Measurements from ENCODE around the gene RNGTT.

Gene RNGTT

DNA sequence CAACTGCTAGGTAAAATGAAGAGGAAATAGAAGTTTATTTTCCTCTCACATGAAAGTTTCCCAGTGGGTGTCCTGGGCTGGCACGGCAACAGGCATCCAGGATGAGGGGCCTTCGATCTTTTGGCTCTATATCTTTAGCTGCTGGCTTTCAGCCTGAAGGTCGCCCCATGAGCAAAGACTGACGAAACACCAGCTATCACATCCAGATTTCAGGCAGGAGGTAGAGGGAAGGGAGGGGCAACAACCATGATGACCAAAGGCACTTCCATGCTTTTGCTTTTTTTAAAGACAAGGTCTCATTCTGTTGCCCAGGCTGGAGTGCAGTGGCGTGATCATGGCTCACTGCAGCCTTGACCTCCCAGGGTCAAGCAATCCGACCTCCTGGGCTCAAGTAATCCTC is 387.9 kb downstream of the RNGTT start:
- no peaks in the 10 kb centered on the region for H3K36me3 ChIP-seq (ENCODE audit: control insufficient read depth in 1 of 2, insufficient read depth in 2 of 2, low read length in 2 of 2)
- H3K27ac ChIP-seq (ENCODE audit: low read depth, low read length): no peak overlapping the region
- H3K4me1 ChIP-seq (ENCODE audit: control insufficient read depth in 1 of 2, insufficient read depth in 2 of 2, low read length in 2 of 2): no peaks in the 10 kb centered on the region
- H3K27me3 ChIP-seq (ENCODE audit: control insufficient read depth in 1 of 2, insufficient read depth in 2 of 2, low read length in 2 of 2): no peaks in the 10 kb centered on the region
- no peaks in the 10 kb centered on the region for H3K9me3 ChIP-seq (ENCODE audit: control insufficient read depth in 1 of 2, low read length in 2 of 2)
- H3K4me3 ChIP-seq (ENCODE audit: low read depth in 1 of 2, low read length in 2 of 2): no peak overlapping the region
- H3K9ac ChIP-seq (ENCODE audit: low read depth in 1 of 2, low read length in 2 of 2): no peak overlapping the region

DNA sequence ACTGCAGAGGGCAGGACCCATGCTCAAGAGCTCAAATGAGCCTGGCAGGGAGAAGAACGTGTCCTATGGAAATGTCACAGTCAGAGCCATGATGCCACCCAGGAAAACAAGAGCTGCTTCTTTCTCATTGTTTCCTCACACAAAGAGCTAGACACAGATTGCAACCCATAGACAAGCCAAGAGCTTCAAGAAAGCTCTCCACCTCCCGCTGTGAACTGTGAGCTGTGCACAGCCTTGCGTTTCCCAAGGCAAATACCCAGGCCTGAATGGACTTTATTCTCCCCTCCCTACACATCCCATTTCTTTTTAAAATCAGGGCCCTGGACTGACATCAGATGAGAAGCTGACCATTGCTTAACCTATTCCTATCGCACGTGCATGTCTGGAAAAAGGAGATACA is 388.8 kb downstream of the RNGTT start:
- Histone ChIP-seq H3K4me1 (ENCODE audit: control insufficient read depth in 1 of 2, insufficient read depth in 2 of 2, low read length in 2 of 2) (no peaks in the 10 kb centered on the region), H3K4me3 (ENCODE audit: low read depth in 1 of 2, low read length in 2 of 2) (no peak overlapping the region), H3K9me3 (ENCODE audit: control insufficient read depth in 1 of 2, low read length in 2 of 2) (peaks cover 0 to 8% of the 10 kb centered on the region in 2 donors), H3K9ac (ENCODE audit: low read depth in 1 of 2, low read length in 2 of 2) (no peak overlapping the region), H3K36me3 (ENCODE audit: control insufficient read depth in 1 of 2, insufficient read depth in 2 of 2, low read length in 2 of 2) (no peaks in the 10 kb centered on the region), H3K27me3 (ENCODE audit: control insufficient read depth in 1 of 2, insufficient read depth in 2 of 2, low read length in 2 of 2) (no peaks in the 10 kb centered on the region), H3K27ac (ENCODE audit: low read depth, low read length) (no peak overlapping the region)

DNA sequence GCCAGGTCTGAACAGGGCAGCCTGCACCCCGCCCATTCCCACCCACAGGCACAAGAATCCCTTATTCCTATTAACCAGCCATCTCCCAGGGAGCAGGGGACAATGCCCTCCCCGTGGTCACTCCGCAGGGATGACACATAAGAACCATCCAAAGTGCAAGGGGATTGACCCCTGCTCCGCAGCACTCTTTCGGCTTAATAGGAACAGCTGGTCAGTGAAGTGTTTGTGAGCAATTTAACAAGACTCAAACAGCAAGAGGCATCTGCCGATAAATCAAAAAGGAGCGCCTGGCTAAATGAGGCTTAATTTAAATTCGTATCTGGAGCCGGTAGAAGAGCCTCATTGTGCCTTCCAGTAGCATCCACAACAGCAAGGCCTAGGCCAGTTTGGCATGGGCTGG is 389.4 kb downstream of the RNGTT start:
- Histone ChIP-seq H3K4me1 (ENCODE audit: control insufficient read depth in 1 of 2, insufficient read depth in 2 of 2, low read length in 2 of 2) (no peaks in the 10 kb centered on the region), H3K9ac (ENCODE audit: low read depth in 1 of 2, low read length in 2 of 2) (no peak overlapping the region), H3K36me3 (ENCODE audit: control insufficient read depth in 1 of 2, insufficient read depth in 2 of 2, low read length in 2 of 2) (no peaks in the 10 kb centered on the region), H3K27me3 (ENCODE audit: control insufficient read depth in 1 of 2, insufficient read depth in 2 of 2, low read length in 2 of 2) (no peaks in the 10 kb centered on the region), H3K9me3 (ENCODE audit: control insufficient read depth in 1 of 2, low read length in 2 of 2) (peaks cover 0 to 9% of the 10 kb centered on the region in 2 donors), H3K27ac (ENCODE audit: low read depth, low read length) (no peak overlapping the region), H3K4me3 (ENCODE audit: low read depth in 1 of 2, low read length in 2 of 2) (no peak overlapping the region)

DNA sequence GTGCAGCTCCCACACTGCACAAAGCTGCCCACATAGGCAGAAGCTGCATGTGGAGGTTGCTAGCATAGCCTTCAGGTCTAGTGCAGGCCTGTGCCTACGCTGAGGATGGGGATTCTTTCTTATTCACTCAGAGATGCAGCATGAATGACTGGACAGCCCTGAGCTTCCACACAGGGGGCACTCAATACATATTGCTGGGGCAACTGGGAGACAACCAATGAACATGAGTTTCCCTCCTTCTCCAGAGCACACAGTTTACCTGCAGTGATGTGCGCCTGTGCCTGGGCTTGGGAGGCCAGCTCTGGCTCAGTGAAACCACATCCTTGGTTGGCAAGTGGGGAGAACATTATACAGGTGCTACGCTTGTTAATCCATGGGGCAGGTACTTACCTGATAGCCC is 389.9 kb downstream of the RNGTT start:
- Histone ChIP-seq H3K36me3 (ENCODE audit: control insufficient read depth in 1 of 2, insufficient read depth in 2 of 2, low read length in 2 of 2) (no peaks in the 10 kb centered on the region), H3K4me3 (ENCODE audit: low read depth in 1 of 2, low read length in 2 of 2) (no peak overlapping the region), H3K9me3 (ENCODE audit: control insufficient read depth in 1 of 2, low read length in 2 of 2) (peaks cover 0 to 9% of the 10 kb centered on the region in 2 donors), H3K4me1 (ENCODE audit: control insufficient read depth in 1 of 2, insufficient read depth in 2 of 2, low read length in 2 of 2) (no peaks in the 10 kb centered on the region), H3K27ac (ENCODE audit: low read depth, low read length) (no peak overlapping the region), H3K9ac (ENCODE audit: low read depth in 1 of 2, low read length in 2 of 2) (no peak overlapping the region), H3K27me3 (ENCODE audit: control insufficient read depth in 1 of 2, insufficient read depth in 2 of 2, low read length in 2 of 2) (no peaks in the 10 kb centered on the region)

DNA sequence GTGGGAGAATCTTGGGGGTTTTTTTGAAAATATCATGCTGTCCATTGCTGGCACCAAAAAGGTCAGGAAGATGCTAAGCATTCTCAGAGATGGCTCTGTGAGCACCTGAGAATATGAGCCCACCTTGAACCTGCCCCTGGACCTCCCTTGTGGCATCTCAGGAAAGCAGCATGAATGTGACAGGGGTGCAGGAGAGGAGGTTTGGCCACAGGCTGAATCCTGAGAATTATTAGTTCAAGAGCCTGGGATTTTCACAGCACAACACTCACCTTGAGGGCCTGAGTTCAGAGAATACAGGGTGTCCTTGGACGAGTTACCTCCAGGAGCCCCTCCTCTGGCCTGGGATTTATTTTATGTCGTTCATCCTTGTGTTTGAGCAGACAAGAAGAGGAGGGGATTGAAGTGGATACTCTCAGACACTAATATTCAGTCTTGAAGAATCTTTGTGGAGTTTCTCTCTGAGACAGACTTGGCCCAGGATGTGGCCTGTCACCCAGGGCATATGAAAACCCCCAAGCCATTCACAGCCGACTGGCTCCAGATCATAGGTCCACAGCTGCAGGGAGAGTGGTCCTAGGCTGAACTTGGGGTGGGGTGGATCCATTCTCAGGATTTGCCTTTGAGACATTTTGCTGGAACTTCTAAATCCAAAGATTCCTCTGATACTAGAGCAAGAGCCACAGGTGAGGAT is 390.8 kb downstream of the RNGTT start:
- Histone ChIP-seq H3K9me3 (ENCODE audit: control insufficient read depth in 1 of 2, low read length in 2 of 2) (peaks cover 0 to 9% of the 10 kb centered on the region in 2 donors), H3K9ac (ENCODE audit: low read depth in 1 of 2, low read length in 2 of 2) (no peak overlapping the region), H3K36me3 (ENCODE audit: control insufficient read depth in 1 of 2, insufficient read depth in 2 of 2, low read length in 2 of 2) (no peaks in the 10 kb centered on the region), H3K4me1 (ENCODE audit: control insufficient read depth in 1 of 2, insufficient read depth in 2 of 2, low read length in 2 of 2) (no peaks in the 10 kb centered on the region), H3K4me3 (ENCODE audit: low read depth in 1 of 2, low read length in 2 of 2) (no peak overlapping the region), H3K27ac (ENCODE audit: low read depth, low read length) (no peak overlapping the region), H3K27me3 (ENCODE audit: control insufficient read depth in 1 of 2, insufficient read depth in 2 of 2, low read length in 2 of 2) (no peaks in the 10 kb centered on the region)

DNA sequence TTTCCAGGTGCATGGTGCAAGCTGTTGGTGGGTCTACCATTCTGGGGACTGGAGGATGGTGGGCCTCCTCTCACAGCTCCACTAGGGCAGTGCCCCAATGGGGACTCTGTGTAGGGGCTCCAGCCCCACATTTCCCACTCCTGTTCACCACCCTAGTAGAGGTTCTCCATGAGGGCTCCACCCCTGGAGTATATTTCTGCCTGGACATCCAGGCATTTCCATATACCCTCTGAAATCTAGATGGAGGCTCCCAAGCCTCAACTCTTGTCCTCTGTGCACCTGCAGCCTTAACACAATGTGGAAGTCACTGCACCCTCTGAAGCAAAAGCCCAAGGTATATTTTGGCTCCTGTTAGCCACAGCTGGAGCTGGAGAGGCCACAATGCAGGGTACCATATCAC is 393.5 kb downstream of the RNGTT start:
- Histone ChIP-seq H3K9ac (ENCODE audit: low read depth in 1 of 2, low read length in 2 of 2) (no peak overlapping the region), H3K36me3 (ENCODE audit: control insufficient read depth in 1 of 2, insufficient read depth in 2 of 2, low read length in 2 of 2) (no peaks in the 10 kb centered on the region), H3K27ac (ENCODE audit: low read depth, low read length) (no peak overlapping the region), H3K27me3 (ENCODE audit: control insufficient read depth in 1 of 2, insufficient read depth in 2 of 2, low read length in 2 of 2) (no peaks in the 10 kb centered on the region), H3K4me3 (ENCODE audit: low read depth in 1 of 2, low read length in 2 of 2) (no peak overlapping the region), H3K4me1 (ENCODE audit: control insufficient read depth in 1 of 2, insufficient read depth in 2 of 2, low read length in 2 of 2) (no peaks in the 10 kb centered on the region), H3K9me3 (ENCODE audit: control insufficient read depth in 1 of 2, low read length in 2 of 2) (peaks cover 0 to 9% of the 10 kb centered on the region in 2 donors)

DNA sequence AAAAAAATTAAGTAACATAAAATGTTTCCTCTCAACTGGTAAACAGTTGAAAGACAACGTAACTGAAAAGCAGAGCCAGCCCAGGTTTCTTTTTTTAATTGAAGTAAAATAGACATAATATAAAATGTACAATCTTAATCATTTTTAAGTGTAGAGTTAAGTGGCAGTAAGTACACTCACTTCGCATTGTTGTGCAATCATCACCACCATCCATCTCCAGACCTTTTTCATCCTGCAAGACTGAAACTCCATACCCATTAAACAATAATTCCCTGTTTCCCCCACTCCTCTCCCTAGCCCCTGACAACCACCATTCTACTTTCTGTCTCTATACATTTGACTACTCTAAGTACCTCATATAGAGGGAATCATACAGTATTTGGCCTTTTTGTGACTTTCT is 395.7 kb downstream of the RNGTT start:
- no peaks in the 10 kb centered on the region for H3K4me1 ChIP-seq (ENCODE audit: control insufficient read depth in 1 of 2, insufficient read depth in 2 of 2, low read length in 2 of 2)
- H3K27ac ChIP-seq (ENCODE audit: low read depth, low read length): no peak overlapping the region
- H3K36me3 ChIP-seq (ENCODE audit: control insufficient read depth in 1 of 2, insufficient read depth in 2 of 2, low read length in 2 of 2): no peaks in the 10 kb centered on the region
- no peak overlapping the region for H3K4me3 ChIP-seq (ENCODE audit: low read depth in 1 of 2, low read length in 2 of 2)
- H3K9ac ChIP-seq (ENCODE audit: low read depth in 1 of 2, low read length in 2 of 2): no peak overlapping the region
- peaks cover 0 to 9% of the 10 kb centered on the region in 2 donors for H3K9me3 ChIP-seq (ENCODE audit: control insufficient read depth in 1 of 2, low read length in 2 of 2)
- H3K27me3 ChIP-seq (ENCODE audit: control insufficient read depth in 1 of 2, insufficient read depth in 2 of 2, low read length in 2 of 2): no peaks in the 10 kb centered on the region

DNA sequence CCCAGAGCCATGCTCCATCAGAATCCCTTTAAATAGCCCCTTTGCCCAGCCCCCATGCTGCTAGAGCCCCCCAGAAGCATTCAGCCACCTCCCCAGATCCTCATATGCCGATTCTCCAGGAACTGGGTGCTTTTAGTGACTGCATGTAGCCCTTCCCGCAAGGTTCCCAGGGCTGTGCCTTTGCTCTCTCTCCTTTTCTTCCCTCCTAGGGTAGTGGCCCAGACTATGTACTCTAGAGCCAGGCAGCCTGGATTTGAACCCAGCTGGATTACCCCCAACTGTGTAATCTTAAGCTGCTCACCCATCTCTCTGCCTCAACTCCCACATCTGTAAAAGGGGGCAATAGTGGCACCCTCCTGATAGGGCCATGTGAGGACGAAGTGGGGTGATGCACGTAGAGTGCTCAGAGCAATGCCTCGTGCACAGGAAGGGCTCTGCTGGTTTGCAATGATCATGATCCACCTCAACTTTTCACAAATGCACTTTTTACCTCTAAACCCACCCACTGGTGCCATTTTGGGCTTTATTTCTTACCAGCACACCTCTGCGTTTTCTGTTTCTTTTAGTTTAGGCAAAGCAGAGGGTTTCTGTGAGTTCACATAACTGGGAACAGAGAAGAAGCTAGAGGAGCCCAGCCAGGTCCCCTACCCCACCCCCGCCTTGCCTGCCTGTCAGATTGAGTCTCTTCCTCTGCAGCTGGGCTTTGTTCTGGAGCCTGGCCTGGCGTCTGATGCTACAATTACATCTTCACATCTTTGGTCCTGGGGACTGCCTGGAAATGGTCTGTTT is 396.5 kb downstream of the RNGTT start:
- Histone ChIP-seq H3K27me3 (ENCODE audit: control insufficient read depth in 1 of 2, insufficient read depth in 2 of 2, low read length in 2 of 2) (no peaks in the 10 kb centered on the region), H3K27ac (ENCODE audit: low read depth, low read length) (no peak overlapping the region), H3K9me3 (ENCODE audit: control insufficient read depth in 1 of 2, low read length in 2 of 2) (peaks cover 0 to 9% of the 10 kb centered on the region in 2 donors), H3K9ac (ENCODE audit: low read depth in 1 of 2, low read length in 2 of 2) (no peak overlapping the region), H3K4me1 (ENCODE audit: control insufficient read depth in 1 of 2, insufficient read depth in 2 of 2, low read length in 2 of 2) (no peaks in the 10 kb centered on the region), H3K36me3 (ENCODE audit: control insufficient read depth in 1 of 2, insufficient read depth in 2 of 2, low read length in 2 of 2) (no peaks in the 10 kb centered on the region), H3K4me3 (ENCODE audit: low read depth in 1 of 2, low read length in 2 of 2) (no peak overlapping the region)

DNA sequence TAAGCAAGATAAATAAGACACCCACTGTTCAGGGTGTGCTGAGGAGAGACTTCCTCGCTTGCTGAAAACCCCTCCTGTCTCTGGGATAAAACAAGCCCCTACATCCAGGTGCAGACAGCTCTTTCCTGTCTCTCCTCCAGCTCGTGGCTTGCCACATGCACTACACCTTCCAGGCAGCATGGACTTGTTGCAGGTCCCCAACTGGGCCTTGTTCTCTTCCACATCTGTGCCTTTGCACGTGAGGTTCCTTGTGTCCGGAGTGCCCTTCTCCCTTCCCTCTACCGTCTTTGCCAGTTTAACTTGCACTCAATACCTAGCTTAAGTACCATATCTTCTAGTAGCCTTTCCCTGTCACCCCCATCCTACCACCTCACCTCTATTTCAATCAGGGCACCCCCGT is 397.6 kb downstream of the RNGTT start:
- Histone ChIP-seq H3K27ac (ENCODE audit: low read depth, low read length) (no peak overlapping the region), H3K4me1 (ENCODE audit: control insufficient read depth in 1 of 2, insufficient read depth in 2 of 2, low read length in 2 of 2) (no peaks in the 10 kb centered on the region), H3K4me3 (ENCODE audit: low read depth in 1 of 2, low read length in 2 of 2) (no peak overlapping the region), H3K36me3 (ENCODE audit: control insufficient read depth in 1 of 2, insufficient read depth in 2 of 2, low read length in 2 of 2) (no peaks in the 10 kb centered on the region), H3K9ac (ENCODE audit: low read depth in 1 of 2, low read length in 2 of 2) (no peak overlapping the region), H3K27me3 (ENCODE audit: control insufficient read depth in 1 of 2, insufficient read depth in 2 of 2, low read length in 2 of 2) (no peaks in the 10 kb centered on the region), H3K9me3 (ENCODE audit: control insufficient read depth in 1 of 2, low read length in 2 of 2) (peaks cover 0 to 9% of the 10 kb centered on the region in 2 donors)

DNA sequence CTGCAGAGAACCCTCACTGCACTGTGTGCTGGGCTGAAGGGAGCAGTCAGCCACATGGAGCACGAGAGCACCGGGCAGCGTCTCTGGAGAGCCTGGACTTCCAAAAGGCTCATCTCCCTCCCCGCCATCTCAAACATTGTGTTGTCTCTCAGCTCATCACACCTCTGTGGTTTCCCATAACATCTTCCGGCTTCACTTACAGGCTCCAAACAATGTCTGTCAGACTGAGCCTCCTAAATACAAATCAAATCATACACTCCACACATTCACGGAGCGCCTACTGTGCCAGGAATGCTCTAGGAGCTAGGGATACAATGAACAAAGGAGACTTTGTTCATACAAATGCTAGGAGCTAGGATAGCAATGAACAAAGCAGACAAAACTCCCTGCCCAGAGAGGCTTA is 398.0 kb downstream of the RNGTT start:
- no peaks in the 10 kb centered on the region for H3K4me1 ChIP-seq (ENCODE audit: control insufficient read depth in 1 of 2, insufficient read depth in 2 of 2, low read length in 2 of 2)
- no peaks in the 10 kb centered on the region for H3K27me3 ChIP-seq (ENCODE audit: control insufficient read depth in 1 of 2, insufficient read depth in 2 of 2, low read length in 2 of 2)
- H3K9ac ChIP-seq (ENCODE audit: low read depth in 1 of 2, low read length in 2 of 2): no peak overlapping the region
- no peak overlapping the region for H3K27ac ChIP-seq (ENCODE audit: low read depth, low read length)
- H3K9me3 ChIP-seq (ENCODE audit: control insufficient read depth in 1 of 2, low read length in 2 of 2): peaks cover 0 to 8% of the 10 kb centered on the region in 2 donors
- no peaks in the 10 kb centered on the region for H3K36me3 ChIP-seq (ENCODE audit: control insufficient read depth in 1 of 2, insufficient read depth in 2 of 2, low read length in 2 of 2)
- no peak overlapping the region for H3K4me3 ChIP-seq (ENCODE audit: low read depth in 1 of 2, low read length in 2 of 2)

Measured in duodenal mucosa (tissue), 2 donors.